ENCODE measurements around the gene GALNT16.
"Not testable (repeated sequence)": the region's sequence is repeated elsewhere in the genome, so short reads cannot be mapped to it uniquely, and the experiment has no call there.

GALNT16 gene

GRCh38 chr14:69259527-69260189 lies at the start of gene GALNT16:
GALNT16 (plus strand) TSS chr14:69260158; CDS start chr14:69260291, 133 bp downstream.
- DNase-seq, result peak; percentile 21

GRCh38 chr14:69214393-69214792 lies 45.6 kb upstream of the GALNT16 start:
- no peak for DNase-seq

GRCh38 chr14:69217663-69218062 lies 42.3 kb upstream of the GALNT16 start:
- not testable (repeated sequence) for DNase-seq

- DNase-seq, result no peak
Observed at GRCh38 chr14:69224946-69225345, 35.0 kb upstream of the GALNT16 start.

GRCh38 chr14:69226178-69226577 lies 33.8 kb upstream of the GALNT16 start:
- no peak for DNase-seq

GRCh38 chr14:69226736-69227135 lies 33.2 kb upstream of the GALNT16 start:
- no peak for DNase-seq

GRCh38 chr14:69231486-69231885 lies 28.5 kb upstream of the GALNT16 start:
- no peak for DNase-seq

GRCh38 chr14:69232388-69232787 lies 27.6 kb upstream of the GALNT16 start:
- DNase-seq, result no peak

- no peak for DNase-seq
Observed at GRCh38 chr14:69234106-69234505, 25.9 kb upstream of the GALNT16 start.

GRCh38 chr14:69235708-69236107 lies 24.2 kb upstream of the GALNT16 start:
- no peak for DNase-seq

- DNase-seq, result no peak
Observed at GRCh38 chr14:69237142-69237541, 22.8 kb upstream of the GALNT16 start.

- DNase-seq, result no peak
Observed at GRCh38 chr14:69237584-69237983, 22.4 kb upstream of the GALNT16 start.

GRCh38 chr14:69238883-69239282 lies 21.1 kb upstream of the GALNT16 start:
- no peak for DNase-seq

GRCh38 chr14:69240527-69241173 lies 19.3 kb upstream of the GALNT16 start:
- DNase-seq, result no peak

GRCh38 chr14:69241577-69241976 lies 18.4 kb upstream of the GALNT16 start:
- DNase-seq, result no peak

- DNase-seq, result no peak
Observed at GRCh38 chr14:69242311-69243224, 17.4 kb upstream of the GALNT16 start.

- DNase-seq, result no peak
Observed at GRCh38 chr14:69244946-69245345, 15.0 kb upstream of the GALNT16 start.

- DNase-seq, result peak; percentile 81
Observed at GRCh38 chr14:69246331-69246730, 13.6 kb upstream of the GALNT16 start.

- no peak for DNase-seq
Observed at GRCh38 chr14:69247676-69248440, 12.1 kb upstream of the GALNT16 start.

GRCh38 chr14:69249603-69250002 lies 10.4 kb upstream of the GALNT16 start:
- DNase-seq, result no peak

- no peak for DNase-seq
Observed at GRCh38 chr14:69252851-69253250, 7.1 kb upstream of the GALNT16 start.

- no peak for DNase-seq
Observed at GRCh38 chr14:69259168-69259526, 811 bp upstream of the GALNT16 start.

All from NCI-H187 treated with DMSO at 0.1 percent for 48 hours (cell line).